SK-N-SH (cell line): Measurements from ENCODE around the gene FOXK1. TPM values are rescaled to one million over a fixed set of nuclear protein-coding genes. Genes with fewer than 3 reads are reported as not detected.

Experiments used
- CTCF ChIA-PET: fragments of 300-600, 350-600 bp; formaldehyde crosslinking; extraction: SDS; loops from one replicate; lab custom pipeline; 2021; lab: Yijun Ruan, JAX
- POLR2A ChIA-PET: fragments of 350-600 bp; sonication (Branson Sonifier 250); formaldehyde crosslinking; extraction: SDS; loops from one replicate; lab custom pipeline; 2020; ENCODE audit warnings: antibody characterized with exemption, inconsistent platforms; lab: Yijun Ruan, JAX
- DNase-seq: peaks from one replicate; pipeline ENCODE4 v3.0.0; 2012
- H2AFZ ChIP-seq: fragments of 200-600 bp; sonication (generic); 2 replicates; pipeline ENCODE4 v1.8.1; 2016; ENCODE audit warnings: antibody characterized with exemption, mild to moderate bottlenecking, low read depth
- H3F3A ChIP-seq: fragments of 200-600 bp; sonication (generic); replicated peaks from 2 replicates; pipeline ENCODE3; 2016; ENCODE audit warnings: antibody characterized with exemption, mild to moderate bottlenecking; ENCODE audit not compliant: insufficient read depth
- H3K27ac ChIP-seq, 2 experiments: fragments of 200-500 bp in 1 of 2; fragments of 200-600 bp in 1 of 2; sonication (Bioruptor generic) in 1 of 2; sonication (generic), shearing (Covaris generic) in 1 of 2; 2 replicates each; pipeline versions ENCODE4 v1.5.1 to v1.6.1; 2014 to 2016; ENCODE audit warnings: low read depth in 2 of 2, inconsistent platforms in 1 of 2, low read length in 1 of 2, mild to moderate bottlenecking in 1 of 2, mixed read lengths in 1 of 2
- H3K27me3 ChIP-seq: fragments of 200-600 bp; sonication (generic), shearing (Covaris generic); 2 replicates; pipeline ENCODE4 v1.6.1; 2016; ENCODE audit warnings: mixed run types; ENCODE audit not compliant: insufficient read depth
- H3K36me3 ChIP-seq, 2 experiments: fragments of 200-500 bp in 1 of 2; fragments of 200-600 bp in 1 of 2; sonication (Bioruptor generic) in 1 of 2; sonication (generic) in 1 of 2; replicated peaks in 1 of 2; 2 replicates each; pipeline versions ENCODE3 to v1.5.1; 2014 to 2016; ENCODE audit warnings: low read length in 1 of 2, mild to moderate bottlenecking in 1 of 2; ENCODE audit not compliant: insufficient read depth in 2 of 2, control insufficient read depth in 1 of 2
- H3K4me1 ChIP-seq, 2 experiments: fragments of 200-500 bp in 1 of 2; fragments of 200-600 bp in 1 of 2; sonication (Bioruptor generic) in 1 of 2; sonication (generic), shearing (Covaris generic) in 1 of 2; 2 replicates each; pipeline versions ENCODE4 v1.5.1 to v1.6.1; 2014 to 2016; ENCODE audit warnings: low read depth in 1 of 2, low read length in 1 of 2, mixed run types in 1 of 2; ENCODE audit not compliant: insufficient read depth in 2 of 2, control insufficient read depth in 1 of 2
- H3K4me2 ChIP-seq: fragments of 200-600 bp; sonication (generic), shearing (Covaris generic); 2 replicates; pipeline ENCODE4 v1.6.1; 2017; ENCODE audit warnings: mixed run types
- H3K4me3 ChIP-seq, 2 experiments: fragments of 200-500 bp in 1 of 2; fragments of 200-600 bp in 1 of 2; sonication (Bioruptor generic) in 1 of 2; sonication (generic), shearing (Covaris generic) in 1 of 2; 2 replicates each; pipeline versions ENCODE4 v1.5.1 to v1.8.1; 2014 to 2016; ENCODE audit warnings: low read depth in 2 of 2, inconsistent platforms in 1 of 2, low read length in 1 of 2, mild to moderate bottlenecking in 1 of 2, mixed read lengths in 1 of 2, moderate library complexity in 1 of 2
- H3K79me2 ChIP-seq: fragments of 200-600 bp; sonication (generic); 2 replicates; pipeline ENCODE4 v1.8.1; 2017; ENCODE audit warnings: mild to moderate bottlenecking; ENCODE audit not compliant: insufficient read depth
- H3K9ac ChIP-seq: fragments of 200-600 bp; sonication (generic); 2 replicates; pipeline ENCODE4 v1.6.1; 2017; ENCODE audit warnings: mixed run types
- H3K9me2 ChIP-seq: fragments of 200-600 bp; sonication (generic); 2 replicates; pipeline ENCODE4 v1.6.1; 2017; ENCODE audit warnings: mixed run types
- H3K9me3 ChIP-seq: fragments of 200-600 bp; sonication (generic); 2 replicates; pipeline ENCODE4 v1.6.1; 2017; ENCODE audit warnings: mixed run types, mild to moderate bottlenecking, moderate library complexity
- H4K20me1 ChIP-seq: fragments of 200-600 bp; sonication (generic); 2 replicates; pipeline ENCODE4 v1.6.1; 2017; ENCODE audit warnings: mild to moderate bottlenecking, mixed run types; ENCODE audit not compliant: insufficient read depth
- EP300 ChIP-seq, 2 experiments: IDR thresholded peaks; 2 replicates each; pipeline versions ENCODE4 v1.4.0 to v1.6.1; 2012; ENCODE audit warnings: borderline replicate concordance in 1 of 2, low read depth in 1 of 2, low read length in 1 of 2
- FOXJ3 ChIP-seq: sonication (generic); formaldehyde crosslinking; IDR thresholded peaks from 2 replicates; pipeline ENCODE4 v1.5.1; 2020; ENCODE audit warnings: mild to moderate bottlenecking, missing genetic modification reagents
- GABPA ChIP-seq: IDR thresholded peaks from 2 replicates; pipeline ENCODE4 v1.4.0; 2012; ENCODE audit warnings: low read depth, mild to moderate bottlenecking
- JUND ChIP-seq: IDR thresholded peaks from 2 replicates; pipeline ENCODE4 v1.4.0; 2012
- MEF2A ChIP-seq: IDR thresholded peaks from 2 replicates; pipeline ENCODE4 v1.4.0; 2012; ENCODE audit warnings: low read depth, borderline replicate concordance
- MXI1 ChIP-seq: IDR thresholded peaks from 2 replicates; pipeline ENCODE4 v1.6.1; 2012; ENCODE audit warnings: mild to moderate bottlenecking, low read depth, low read length, improper control_type of control experiment
- POLR2AphosphoS5 ChIP-seq: IDR thresholded peaks from 2 replicates; pipeline ENCODE4 v1.6.1; 2012; ENCODE audit warnings: low read depth, low read length
- RAD21 ChIP-seq: IDR thresholded peaks from 2 replicates; pipeline ENCODE4 v1.6.1; 2012; ENCODE audit warnings: mild to moderate bottlenecking, low read length
- REST ChIP-seq: IDR thresholded peaks from 2 replicates; pipeline ENCODE4 v1.6.1; 2012; ENCODE audit warnings: mild to moderate bottlenecking, low read depth, low read length, moderate library complexity
- RFX5 ChIP-seq: IDR thresholded peaks from 2 replicates; pipeline ENCODE4 v1.6.1; 2012; ENCODE audit warnings: mild to moderate bottlenecking, improper control_type of control experiment, low read length
- RXRA ChIP-seq: IDR thresholded peaks from 2 replicates; pipeline ENCODE4 v1.4.0; 2012; ENCODE audit warnings: low read depth, mild to moderate bottlenecking, borderline replicate concordance
- SIN3A ChIP-seq: IDR thresholded peaks from 2 replicates; pipeline ENCODE4 v1.6.1; 2012; ENCODE audit warnings: low read depth, mild to moderate bottlenecking, low read length, moderate library complexity, borderline replicate concordance
- TAF1 ChIP-seq: IDR thresholded peaks from 2 replicates; pipeline ENCODE4 v1.6.1; 2012; ENCODE audit warnings: low read depth, mild to moderate bottlenecking, low read length, moderate library complexity, borderline replicate concordance
- TCF12 ChIP-seq: IDR thresholded peaks from 2 replicates; pipeline ENCODE4 v1.4.0; 2012
- TEAD4 ChIP-seq: IDR thresholded peaks from 2 replicates; pipeline ENCODE4 v1.4.0; 2012; ENCODE audit warnings: mild to moderate bottlenecking, borderline replicate concordance; ENCODE audit not compliant: insufficient read depth
- USF1 ChIP-seq: IDR thresholded peaks from 2 replicates; pipeline ENCODE4 v1.4.0; 2012; ENCODE audit warnings: low read depth, borderline replicate concordance
- USF2 ChIP-seq: fragments of 150-350 bp; IDR thresholded peaks from 2 replicates; pipeline ENCODE4 v1.6.1; 2017; ENCODE audit warnings: antibody characterized with exemption, low read length, low read depth, borderline replicate concordance
- YY1 ChIP-seq: IDR thresholded peaks from 2 replicates; pipeline ENCODE4 v1.4.0; 2012; ENCODE audit warnings: low read depth, mild to moderate bottlenecking
- WGBS: methylation state at CpG from one replicate; pipeline ENCODE4 v1.1.6; 2017; ENCODE audit warnings: low lambda C conversion rate; 5-methylcytosine and 5-hydroxymethylcytosine counted together
- polyA plus RNA-seq, 3 experiments: library from polyadenylated mRNA; depleted of rRNA; stranded (reverse); fragments of >200 nt; gene quantifications; 2 replicates each; pipeline ENCODE4 v1.2.3, GENCODE V29; 2012
- TF ChIP-seq, protein P1 (sequence below): IDR thresholded peaks from 2 replicates; pipeline ENCODE4; 2012
- TF ChIP-seq, protein P2 (sequence below): IDR thresholded peaks from 2 replicates; pipeline ENCODE4 v1.4.0; 2012; ENCODE audit warnings: low read depth, borderline replicate concordance

Gene FOXK1
- polyA plus RNA-seq, 1 of the 3 experiments (the other 2 are of a cell fraction) = 4.7 TPM

GRCh38 chr7:4755045-4755444 lies 73.0 kb downstream of the FOXK1 start:
- Histone ChIP-seq H2AFZ (no peak overlapping the region), H3K9me2 (no peaks in the 10 kb centered on the region), H3K36me3 (peaks cover 35 to 36% of the 10 kb centered on the region in 2 experiments), H3K27me3 (no peaks in the 10 kb centered on the region), H3K4me2 (no peak overlapping the region), H3K4me3 (no peak overlapping the region), H4K20me1 (peaks cover 19% of the 10 kb centered on the region), H3K79me2 (peaks cover 25% of the 10 kb centered on the region; the same call in 1 of the 2 replicates), H3K27ac (no peak overlapping the region), H3F3A (no peaks in the 10 kb centered on the region), H3K9ac (no peak overlapping the region), H3K4me1 (no peaks in the 10 kb centered on the region; a peak in 1 of 4 replicates), H3K9me3 (no peaks in the 10 kb centered on the region)
- WGBS = 95% methylated on average over 24 of the region's 24 CpGs
- CTCF ChIA-PET = interaction anchor here (0.8 to 3.1 kb wide), 14 partner anchors 13 to 1890 kb away, joined by 3 to 19 read pairs (median 6); no protein-coding TSS in a partner anchor
- TF ChIP-seq MEF2A (no peak), TAF1 (no peak), RAD21 (no peak), RXRA (no peak), RFX5 (no peak), JUND (no peak), USF2 (no peak), GABPA (no peak), TEAD4 (no peak), FOXJ3 (no peak), USF1 (no peak), TCF12 (no peak), YY1 (no peak), SIN3A (no peak), EP300 (IDR thresholded peaks at IDR 0.05; ENCODE audit: borderline replicate concordance in 1 of 2, low read depth in 1 of 2, low read length in 1 of 2) (no peak), REST (no peak), MXI1 (no peak), POLR2AphosphoS5 (no peak)
- TF ChIP-seq, protein P1, sequence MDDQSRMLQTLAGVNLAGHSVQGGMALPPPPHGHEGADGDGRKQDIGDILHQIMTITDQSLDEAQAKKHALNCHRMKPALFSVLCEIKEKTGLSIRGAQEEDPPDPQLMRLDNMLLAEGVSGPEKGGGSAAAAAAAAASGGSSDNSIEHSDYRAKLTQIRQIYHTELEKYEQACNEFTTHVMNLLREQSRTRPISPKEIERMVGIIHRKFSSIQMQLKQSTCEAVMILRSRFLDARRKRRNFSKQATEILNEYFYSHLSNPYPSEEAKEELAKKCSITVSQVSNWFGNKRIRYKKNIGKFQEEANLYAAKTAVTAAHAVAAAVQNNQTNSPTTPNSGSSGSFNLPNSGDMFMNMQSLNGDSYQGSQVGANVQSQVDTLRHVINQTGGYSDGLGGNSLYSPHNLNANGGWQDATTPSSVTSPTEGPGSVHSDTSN = no peak
- TF ChIP-seq, protein P2, sequence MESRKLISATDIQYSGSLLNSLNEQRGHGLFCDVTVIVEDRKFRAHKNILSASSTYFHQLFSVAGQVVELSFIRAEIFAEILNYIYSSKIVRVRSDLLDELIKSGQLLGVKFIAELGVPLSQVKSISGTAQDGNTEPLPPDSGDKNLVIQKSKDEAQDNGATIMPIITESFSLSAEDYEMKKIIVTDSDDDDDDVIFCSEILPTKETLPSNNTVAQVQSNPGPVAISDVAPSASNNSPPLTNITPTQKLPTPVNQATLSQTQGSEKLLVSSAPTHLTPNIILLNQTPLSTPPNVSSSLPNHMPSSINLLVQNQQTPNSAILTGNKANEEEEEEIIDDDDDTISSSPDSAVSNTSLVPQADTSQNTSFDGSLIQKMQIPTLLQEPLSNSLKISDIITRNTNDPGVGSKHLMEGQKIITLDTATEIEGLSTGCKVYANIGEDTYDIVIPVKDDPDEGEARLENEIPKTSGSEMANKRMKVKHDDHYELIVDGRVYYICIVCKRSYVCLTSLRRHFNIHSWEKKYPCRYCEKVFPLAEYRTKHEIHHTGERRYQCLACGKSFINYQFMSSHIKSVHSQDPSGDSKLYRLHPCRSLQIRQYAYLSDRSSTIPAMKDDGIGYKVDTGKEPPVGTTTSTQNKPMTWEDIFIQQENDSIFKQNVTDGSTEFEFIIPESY = no peak
- DNase-seq = no peak
- POLR2A ChIA-PET = no interaction called here
